ENCODE measurements around the gene PRR33. TPM values are rescaled to one million over a fixed set of nuclear protein-coding genes. Genes with fewer than 3 reads are reported as not detected.

The PRR33 gene
- total RNA-seq, 1 donor from 2014 or later: not detected

- no peak overlapping the region for H3K27ac ChIP-seq (ENCODE audit: low read depth, low read length)
- H3K9ac ChIP-seq (ENCODE audit: low read length): no peak overlapping the region
- H4K20me1 ChIP-seq (ENCODE audit: insufficient read depth, low read length): no peaks in the 10 kb centered on the region
- no peak for DNase-seq (ENCODE audit: low read depth)
- no peaks in the 10 kb centered on the region for H3K36me3 ChIP-seq (ENCODE audit: insufficient read depth, low read length)
- no peak overlapping the region for H3K4me3 Mint-ChIP-seq (ENCODE audit: unreplicated experiment)
- H3K9me3 Mint-ChIP-seq (ENCODE audit: unreplicated experiment): no peaks in the 10 kb centered on the region
- H3K36me3 Mint-ChIP-seq (ENCODE audit: low read depth, unreplicated experiment): no peaks in the 10 kb centered on the region
- H3K4me2 ChIP-seq (ENCODE audit: low read length): no peak overlapping the region
- no peak overlapping the region for H3K27ac Mint-ChIP-seq (ENCODE audit: unreplicated experiment)
- no peak overlapping the region for H3K4me3 ChIP-seq (ENCODE audit: insufficient read depth, low read depth, low read length)
- H3K27me3 Mint-ChIP-seq (ENCODE audit: low read depth, unreplicated experiment): peaks cover 27% of the 10 kb centered on the region
- no peaks in the 10 kb centered on the region for H3K79me2 ChIP-seq (ENCODE audit: insufficient read depth, low read length)
- no peak overlapping the region for H2AFZ ChIP-seq (ENCODE audit: low read depth, low read length)
- no peaks in the 10 kb centered on the region for H3K9me3 ChIP-seq (ENCODE audit: insufficient read depth, low read depth, low read length)
- H3K4me1 ChIP-seq (ENCODE audit: insufficient read depth, low read length): peaks cover 3% of the 10 kb centered on the region
- no peak for TF ChIP-seq EZH2 (IDR thresholded peaks at IDR 0.05; ENCODE audit: insufficient read depth, low read length)
- TF ChIP-seq CTCF (IDR thresholded peaks at IDR 0.05; ENCODE audit: insufficient read depth, low read depth, low read length): no peak
- no peak for FAIRE-seq
- H3K4me1 Mint-ChIP-seq (ENCODE audit: low read depth, unreplicated experiment): no peaks in the 10 kb centered on the region
- H3K27me3 ChIP-seq (ENCODE audit: insufficient read depth, low read length): peaks cover 6% of the 10 kb centered on the region
These were observed 44.5 kb downstream of the PRR33 start for GRCh38 chr11:1847006-1847735.

GRCh38 chr11:1846453-1846932, 45.2 kb downstream of the PRR33 start:
- Histone ChIP-seq H3K9me3 (ENCODE audit: insufficient read depth, low read depth, low read length) (no peaks in the 10 kb centered on the region), H3K36me3 (ENCODE audit: insufficient read depth, low read length) (no peaks in the 10 kb centered on the region), H4K20me1 (ENCODE audit: insufficient read depth, low read length) (no peaks in the 10 kb centered on the region), H3K27ac (ENCODE audit: low read depth, low read length) (no peak overlapping the region), H2AFZ (ENCODE audit: low read depth, low read length) (no peak overlapping the region), H3K4me1 (ENCODE audit: insufficient read depth, low read length) (peaks cover 3% of the 10 kb centered on the region), H3K4me2 (ENCODE audit: low read length) (no peak overlapping the region), H3K4me3 (ENCODE audit: insufficient read depth, low read depth, low read length) (no peak overlapping the region), H3K9ac (ENCODE audit: low read length) (no peak overlapping the region), H3K27me3 (ENCODE audit: insufficient read depth, low read length) (peaks cover 6% of the 10 kb centered on the region), H3K79me2 (ENCODE audit: insufficient read depth, low read length) (no peaks in the 10 kb centered on the region)
- TF ChIP-seq CTCF (IDR thresholded peaks at IDR 0.05; ENCODE audit: insufficient read depth, low read depth, low read length) (no peak), EZH2 (IDR thresholded peaks at IDR 0.05; ENCODE audit: insufficient read depth, low read length) (no peak)
- DNase-seq (ENCODE audit: low read depth) (no peak), FAIRE-seq (no peak)
- no peaks in the 10 kb centered on the region for H3K4me1 Mint-ChIP-seq (ENCODE audit: low read depth, unreplicated experiment)
- H3K27me3 Mint-ChIP-seq (ENCODE audit: low read depth, unreplicated experiment): peaks cover 27% of the 10 kb centered on the region
- H3K9me3 Mint-ChIP-seq (ENCODE audit: unreplicated experiment): no peaks in the 10 kb centered on the region
- no peaks in the 10 kb centered on the region for H3K36me3 Mint-ChIP-seq (ENCODE audit: low read depth, unreplicated experiment)
- H3K4me3 Mint-ChIP-seq (ENCODE audit: unreplicated experiment): no peak overlapping the region
- no peak overlapping the region for H3K27ac Mint-ChIP-seq (ENCODE audit: unreplicated experiment)

Data from astrocyte (in vitro differentiated cells and primary cell).